ENCODE measurements around the gene SLC22A23. TPM values are rescaled to one million over a fixed set of nuclear protein-coding genes. Genes with fewer than 3 reads are reported as not detected.

SLC22A23 gene
- total and polyA plus RNA-seq, 2 experiments from 2014 or later, result 15.7 to 24.9 TPM

DNA sequence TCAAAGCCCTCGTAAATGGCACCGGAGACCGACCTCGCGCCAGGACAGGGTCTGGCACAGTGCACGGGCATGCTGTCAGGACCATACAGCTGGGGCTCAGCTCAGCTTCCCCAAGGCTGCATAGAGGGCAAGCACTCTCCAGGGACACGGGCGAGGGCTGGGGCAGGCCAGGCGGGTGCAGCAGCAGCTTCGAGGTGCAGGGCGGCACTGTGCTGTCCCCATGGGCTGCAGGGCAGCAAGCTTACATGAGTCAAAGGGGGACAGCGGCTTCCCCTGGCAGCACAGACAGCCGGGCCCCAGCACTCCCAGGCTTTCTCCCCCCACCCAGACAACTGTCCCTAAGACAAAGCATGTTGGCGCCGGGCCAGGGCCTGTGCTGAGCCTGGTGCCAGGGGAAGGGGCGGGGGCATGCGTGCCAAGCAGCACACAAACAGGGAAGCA is 172.4 kb downstream of the SLC22A23 start:
- no peaks in the 10 kb centered on the region for H3K36me3 ChIP-seq
- H3K4me1 ChIP-seq (ENCODE audit: low read depth), result peaks cover 12% of the 10 kb centered on the region
- TF ChIP-seq CTCF (IDR thresholded peaks at IDR 0.05; ENCODE audit: low read depth, low read length), result no peak
- DNase-seq (ENCODE audit: low read depth in 1 of 2, low spot score in 1 of 2), result no peak
- H3K9me3 ChIP-seq (ENCODE audit: low read depth), result no peaks in the 10 kb centered on the region
- no peak overlapping the region for H3K4me3 ChIP-seq
- H3K27me3 ChIP-seq, result no peaks in the 10 kb centered on the region
- H3K27ac ChIP-seq, result no peak overlapping the region

- DNase-seq (ENCODE audit: low read depth in 1 of 2, low spot score in 1 of 2), result no peak
- no peaks in the 10 kb centered on the region for H3K36me3 ChIP-seq
- no peaks in the 10 kb centered on the region for H3K9me3 ChIP-seq (ENCODE audit: low read depth)
- no peaks in the 10 kb centered on the region for H3K27me3 ChIP-seq
- no peak overlapping the region for H3K27ac ChIP-seq
- no peak for TF ChIP-seq CTCF (IDR thresholded peaks at IDR 0.05; ENCODE audit: low read depth, low read length)
- H3K4me3 ChIP-seq, result no peak overlapping the region
- H3K4me1 ChIP-seq (ENCODE audit: low read depth), result peaks cover 12% of the 10 kb centered on the region
Measured at GRCh38 chr6:3283641-3284435, 173.0 kb downstream of the SLC22A23 start.

- no peak for TF ChIP-seq CTCF (IDR thresholded peaks at IDR 0.05; ENCODE audit: low read depth, low read length)
- H3K36me3 ChIP-seq, result no peaks in the 10 kb centered on the region
- H3K27me3 ChIP-seq, result no peaks in the 10 kb centered on the region
- no peak overlapping the region for H3K4me3 ChIP-seq
- no peaks in the 10 kb centered on the region for H3K9me3 ChIP-seq (ENCODE audit: low read depth)
- DNase-seq (ENCODE audit: low read depth in 1 of 2, low spot score in 1 of 2), result no peak
- no peak overlapping the region for H3K27ac ChIP-seq
- H3K4me1 ChIP-seq (ENCODE audit: low read depth), result peaks cover 12% of the 10 kb centered on the region
Measured at GRCh38 chr6:3283241-3283640, 173.6 kb downstream of the SLC22A23 start.

DNA sequence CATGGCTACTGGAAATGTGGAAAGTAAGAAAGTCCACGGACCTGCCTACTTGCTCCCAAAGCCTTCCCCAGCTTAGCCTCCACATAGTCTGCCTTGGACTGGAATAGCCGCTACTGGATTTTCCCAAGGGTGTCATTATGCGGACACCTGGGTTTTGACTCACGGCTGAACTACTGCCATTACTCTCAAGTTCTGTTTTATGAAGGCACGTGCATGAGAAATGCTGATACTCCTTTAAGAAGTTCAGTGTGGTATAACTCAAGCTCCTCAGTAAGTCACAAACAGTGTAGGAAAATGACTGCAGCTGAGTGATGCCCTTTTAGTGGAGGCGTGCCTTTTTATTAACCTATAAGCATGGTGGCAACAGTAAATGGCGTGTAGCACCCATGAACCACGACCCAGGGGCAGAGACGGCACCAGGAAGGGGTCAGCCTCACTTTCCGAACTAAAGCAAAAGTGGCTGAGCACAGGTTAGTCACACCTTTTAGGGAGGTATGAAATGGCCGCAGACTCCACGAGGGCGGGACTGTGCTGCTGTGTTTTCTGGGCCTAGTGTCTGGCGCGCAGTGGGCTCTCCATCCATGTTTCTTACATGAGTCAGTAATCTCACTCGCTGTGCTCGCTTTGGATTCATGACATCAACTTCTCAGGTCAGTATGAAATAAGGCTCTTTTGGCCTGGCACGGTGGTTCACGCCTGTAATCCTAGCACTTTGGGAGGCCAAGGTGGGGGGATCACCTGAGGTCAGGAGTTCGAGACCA is 174.2 kb downstream of the SLC22A23 start:
- TF ChIP-seq CTCF (IDR thresholded peaks at IDR 0.05; ENCODE audit: low read depth, low read length), result no peak
- no peaks in the 10 kb centered on the region for H3K36me3 ChIP-seq
- no peaks in the 10 kb centered on the region for H3K9me3 ChIP-seq (ENCODE audit: low read depth)
- H3K4me3 ChIP-seq, result no peak overlapping the region
- H3K27ac ChIP-seq, result no peak overlapping the region
- H3K27me3 ChIP-seq, result no peaks in the 10 kb centered on the region
- DNase-seq (ENCODE audit: low read depth in 1 of 2, low spot score in 1 of 2), result no peak
- peaks cover 12% of the 10 kb centered on the region for H3K4me1 ChIP-seq (ENCODE audit: low read depth)

DNA sequence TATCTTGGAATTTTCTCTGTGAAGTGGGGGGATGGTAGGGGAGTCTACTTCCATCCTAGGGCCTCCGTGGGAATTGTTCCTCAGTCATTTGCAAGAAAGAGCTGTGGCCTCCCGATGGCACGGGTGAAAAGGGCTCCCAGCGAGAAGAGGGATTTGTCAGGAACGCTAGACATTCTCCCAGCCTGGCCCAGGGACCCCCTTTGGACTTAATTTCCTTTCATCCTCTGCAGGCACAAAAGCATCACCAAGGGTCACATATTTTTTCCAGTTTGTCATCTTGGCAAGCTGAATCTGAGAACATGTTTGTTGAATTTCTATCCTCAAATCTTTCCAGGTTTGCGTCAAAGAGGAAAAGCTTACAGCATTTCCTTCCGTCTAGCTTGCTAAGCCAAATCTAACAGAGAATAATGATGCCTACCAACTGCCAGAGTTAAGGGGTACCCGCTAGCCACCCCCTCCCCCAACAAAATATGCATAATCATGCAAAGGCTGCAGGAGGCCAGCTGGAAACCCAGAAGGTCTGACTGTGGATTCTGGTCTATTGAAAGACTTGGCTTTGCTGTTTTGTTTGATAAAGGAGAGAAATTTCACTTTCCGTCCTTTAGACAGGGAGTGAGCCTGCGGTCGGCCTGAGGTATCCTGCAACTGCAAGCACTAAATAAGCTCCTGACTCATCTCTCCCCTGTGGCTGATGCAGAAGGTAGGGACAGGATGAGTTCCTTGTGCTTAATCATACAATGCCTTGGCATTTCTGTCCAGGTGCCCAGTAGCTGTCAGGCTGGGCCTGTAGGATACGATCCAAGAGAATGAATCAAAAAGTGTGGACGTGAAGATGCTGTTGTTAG is 175.0 kb downstream of the SLC22A23 start:
- no peak overlapping the region for H3K4me3 ChIP-seq
- H3K27ac ChIP-seq, result no peak overlapping the region
- H3K36me3 ChIP-seq, result no peaks in the 10 kb centered on the region
- H3K9me3 ChIP-seq (ENCODE audit: low read depth), result no peaks in the 10 kb centered on the region
- peak; percentile 36 to 88 for DNase-seq (ENCODE audit: low read depth in 1 of 2, low spot score in 1 of 2)
- peaks cover 12% of the 10 kb centered on the region for H3K4me1 ChIP-seq (ENCODE audit: low read depth)
- no peaks in the 10 kb centered on the region for H3K27me3 ChIP-seq
- TF ChIP-seq CTCF (IDR thresholded peaks at IDR 0.05; ENCODE audit: low read depth, low read length), result no peak

All from cardiac muscle cell (in vitro differentiated cells and primary cell).